Measurements from ENCODE around the gene MAPKAP1.

The MAPKAP1 gene

DNA sequence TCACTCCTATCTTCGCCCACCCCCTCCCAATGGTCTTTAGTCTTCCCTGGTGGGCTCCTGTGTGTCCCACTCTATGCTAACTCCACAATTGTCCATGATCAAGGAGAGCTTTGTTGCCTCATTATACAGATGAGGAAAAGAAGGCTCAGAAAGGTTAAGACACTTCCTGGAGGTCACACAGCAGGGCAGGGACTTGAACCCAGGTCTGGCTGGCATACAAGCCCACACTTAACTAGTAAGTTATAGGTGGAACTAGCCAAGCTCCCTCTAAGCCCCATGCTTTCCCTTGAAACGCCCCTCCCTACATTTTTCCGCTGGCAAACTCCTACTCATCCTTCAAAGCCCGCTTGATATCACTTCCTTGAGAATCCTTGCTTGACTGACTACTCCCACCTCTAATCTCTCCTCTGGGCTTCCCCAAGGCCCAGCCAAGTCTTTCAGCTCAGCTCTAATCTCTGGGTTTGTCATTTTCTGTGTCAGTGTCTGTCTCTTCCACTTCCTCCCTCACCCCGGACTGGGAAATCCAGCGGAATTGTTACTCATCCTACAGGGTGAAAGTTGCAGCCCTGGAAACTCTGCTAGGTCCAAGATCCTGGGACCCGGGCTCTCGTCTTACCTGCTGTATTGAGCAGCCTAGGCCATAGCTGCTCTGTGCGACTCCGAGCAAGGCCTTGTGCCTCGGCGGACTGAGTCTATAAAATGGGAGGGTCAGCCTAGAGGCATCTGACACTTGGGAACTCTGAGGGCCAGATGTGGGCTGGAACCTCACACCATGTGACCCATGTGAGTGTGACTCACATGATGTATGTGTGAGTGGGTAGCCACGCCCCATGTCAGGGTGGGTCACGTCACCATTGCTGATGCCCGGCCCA, 300.8 kb downstream of the MAPKAP1 start:
- no peak for TF ChIP-seq FOXM1 (IDR thresholded peaks at IDR 0.05; ENCODE audit: borderline replicate concordance, low read depth)
- TF ChIP-seq, protein P1, sequence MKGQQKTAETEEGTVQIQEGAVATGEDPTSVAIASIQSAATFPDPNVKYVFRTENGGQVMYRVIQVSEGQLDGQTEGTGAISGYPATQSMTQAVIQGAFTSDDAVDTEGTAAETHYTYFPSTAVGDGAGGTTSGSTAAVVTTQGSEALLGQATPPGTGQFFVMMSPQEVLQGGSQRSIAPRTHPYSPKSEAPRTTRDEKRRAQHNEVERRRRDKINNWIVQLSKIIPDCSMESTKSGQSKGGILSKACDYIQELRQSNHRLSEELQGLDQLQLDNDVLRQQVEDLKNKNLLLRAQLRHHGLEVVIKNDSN (IDR thresholded peaks at IDR 0.05) = peak; percentile 70

DNA sequence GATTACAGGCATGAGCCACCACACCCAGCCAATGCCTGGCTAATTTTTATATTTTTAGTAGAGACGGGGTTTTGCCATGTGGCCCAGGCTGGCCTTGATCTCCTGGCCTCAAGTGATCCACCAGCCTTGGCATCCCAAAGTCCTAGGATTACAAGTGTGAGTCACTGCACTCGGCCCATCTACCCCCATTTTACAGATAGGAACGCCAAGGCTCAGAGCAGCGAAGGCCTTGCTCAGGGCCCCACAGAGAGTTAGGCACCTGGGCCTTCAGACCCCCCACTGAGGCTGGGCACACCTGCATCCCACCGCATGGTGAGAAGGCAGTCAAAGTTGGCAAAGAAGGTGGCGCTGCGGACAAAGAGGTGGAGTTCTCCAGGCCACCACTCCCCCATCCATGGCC, 302.3 kb downstream of the MAPKAP1 start:
- TF ChIP-seq TCF12 (IDR thresholded peaks at IDR 0.05; ENCODE audit: low read depth) = no peak
- TF ChIP-seq TEAD4 (IDR thresholded peaks at IDR 0.05) = no peak
- TF ChIP-seq YY1 (IDR thresholded peaks at IDR 0.05; ENCODE audit: low read depth) = no peak
- TF ChIP-seq, protein P2, sequence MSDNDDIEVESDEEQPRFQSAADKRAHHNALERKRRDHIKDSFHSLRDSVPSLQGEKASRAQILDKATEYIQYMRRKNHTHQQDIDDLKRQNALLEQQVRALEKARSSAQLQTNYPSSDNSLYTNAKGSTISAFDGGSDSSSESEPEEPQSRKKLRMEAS (IDR thresholded peaks at IDR 0.05) = no peak
- no peak for TF ChIP-seq TAF1 (IDR thresholded peaks at IDR 0.05; ENCODE audit: low read depth)
- no peak for TF ChIP-seq RAD21 (IDR thresholded peaks at IDR 0.05; ENCODE audit: low read depth)
- TF ChIP-seq EGR1 (IDR thresholded peaks at IDR 0.05) = no peak
- no peak for TF ChIP-seq NFIC (IDR thresholded peaks at IDR 0.05)
- no peak for TF ChIP-seq ZBTB7A (IDR thresholded peaks at IDR 0.05; ENCODE audit: low read depth)
- TF ChIP-seq, protein P3, sequence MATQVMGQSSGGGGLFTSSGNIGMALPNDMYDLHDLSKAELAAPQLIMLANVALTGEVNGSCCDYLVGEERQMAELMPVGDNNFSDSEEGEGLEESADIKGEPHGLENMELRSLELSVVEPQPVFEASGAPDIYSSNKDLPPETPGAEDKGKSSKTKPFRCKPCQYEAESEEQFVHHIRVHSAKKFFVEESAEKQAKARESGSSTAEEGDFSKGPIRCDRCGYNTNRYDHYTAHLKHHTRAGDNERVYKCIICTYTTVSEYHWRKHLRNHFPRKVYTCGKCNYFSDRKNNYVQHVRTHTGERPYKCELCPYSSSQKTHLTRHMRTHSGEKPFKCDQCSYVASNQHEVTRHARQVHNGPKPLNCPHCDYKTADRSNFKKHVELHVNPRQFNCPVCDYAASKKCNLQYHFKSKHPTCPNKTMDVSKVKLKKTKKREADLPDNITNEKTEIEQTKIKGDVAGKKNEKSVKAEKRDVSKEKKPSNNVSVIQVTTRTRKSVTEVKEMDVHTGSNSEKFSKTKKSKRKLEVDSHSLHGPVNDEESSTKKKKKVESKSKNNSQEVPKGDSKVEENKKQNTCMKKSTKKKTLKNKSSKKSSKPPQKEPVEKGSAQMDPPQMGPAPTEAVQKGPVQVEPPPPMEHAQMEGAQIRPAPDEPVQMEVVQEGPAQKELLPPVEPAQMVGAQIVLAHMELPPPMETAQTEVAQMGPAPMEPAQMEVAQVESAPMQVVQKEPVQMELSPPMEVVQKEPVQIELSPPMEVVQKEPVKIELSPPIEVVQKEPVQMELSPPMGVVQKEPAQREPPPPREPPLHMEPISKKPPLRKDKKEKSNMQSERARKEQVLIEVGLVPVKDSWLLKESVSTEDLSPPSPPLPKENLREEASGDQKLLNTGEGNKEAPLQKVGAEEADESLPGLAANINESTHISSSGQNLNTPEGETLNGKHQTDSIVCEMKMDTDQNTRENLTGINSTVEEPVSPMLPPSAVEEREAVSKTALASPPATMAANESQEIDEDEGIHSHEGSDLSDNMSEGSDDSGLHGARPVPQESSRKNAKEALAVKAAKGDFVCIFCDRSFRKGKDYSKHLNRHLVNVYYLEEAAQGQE (IDR thresholded peaks at IDR 0.05; ENCODE audit: low read depth) = no peak
- TF ChIP-seq CREB1 (IDR thresholded peaks at IDR 0.05; ENCODE audit: low read depth) = no peak
- no peak for TF ChIP-seq EP300 (IDR thresholded peaks at IDR 0.05; ENCODE audit: borderline replicate concordance)
- TF ChIP-seq, protein P1 (IDR thresholded peaks at IDR 0.05) = no peak
- TF ChIP-seq CEBPB (IDR thresholded peaks at IDR 0.05) = no peak
- TF ChIP-seq FOXM1 (IDR thresholded peaks at IDR 0.05; ENCODE audit: borderline replicate concordance, low read depth) = no peak

DNA sequence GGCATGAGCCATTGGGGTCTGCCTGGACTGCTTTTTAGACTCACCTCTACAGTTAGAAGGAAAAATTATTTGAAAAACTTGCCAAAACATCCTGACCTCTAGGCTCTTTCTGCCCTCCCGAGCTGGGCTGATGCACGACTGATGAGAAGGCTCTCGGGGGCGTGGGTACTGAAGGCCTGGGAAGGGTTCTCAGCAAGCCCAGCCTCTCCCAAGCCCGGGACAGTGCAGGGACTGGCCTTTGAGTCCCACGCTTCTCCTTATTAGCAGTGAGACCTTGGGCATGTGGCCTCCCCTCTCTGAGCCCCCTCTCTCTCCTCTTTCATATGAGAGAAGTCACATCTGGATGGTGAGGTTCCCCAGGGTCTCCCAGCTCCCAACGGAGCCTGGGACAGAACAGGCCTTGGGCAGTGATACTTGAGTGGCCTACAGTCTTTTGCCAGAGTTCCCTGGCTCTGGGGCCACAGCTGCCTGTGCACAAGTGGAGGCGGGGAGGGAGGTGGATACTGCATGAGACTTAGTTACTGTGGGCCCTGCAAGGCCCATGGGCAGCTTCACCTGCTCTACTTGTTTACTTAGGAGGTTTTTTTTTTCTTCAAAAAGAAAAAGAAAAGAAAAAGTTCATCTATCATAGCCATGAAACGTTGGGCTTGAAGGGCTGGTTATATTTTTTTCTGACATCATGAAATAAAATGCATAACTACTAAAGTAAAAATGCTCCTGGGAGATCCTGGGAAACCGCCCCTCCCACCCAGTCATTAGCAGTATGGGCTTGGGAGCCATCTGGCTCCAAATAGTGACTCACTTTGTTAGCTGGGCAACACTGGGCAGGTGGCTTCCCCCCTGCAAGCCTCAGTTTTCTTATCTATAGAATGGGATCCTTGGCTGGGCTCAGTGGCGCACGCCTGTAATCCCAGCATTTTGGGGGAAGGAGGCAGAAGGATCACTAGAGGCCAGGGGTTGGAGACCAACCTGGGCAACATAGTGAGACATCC, 306.0 kb downstream of the MAPKAP1 start:
- TF ChIP-seq EP300 (IDR thresholded peaks at IDR 0.05; ENCODE audit: borderline replicate concordance) = no peak
- no peak for TF ChIP-seq TEAD4 (IDR thresholded peaks at IDR 0.05)
- TF ChIP-seq, protein P3 (IDR thresholded peaks at IDR 0.05; ENCODE audit: low read depth) = no peak
- no peak for TF ChIP-seq TCF12 (IDR thresholded peaks at IDR 0.05; ENCODE audit: low read depth)
- TF ChIP-seq, protein P1 (IDR thresholded peaks at IDR 0.05) = no peak
- no peak for TF ChIP-seq RAD21 (IDR thresholded peaks at IDR 0.05; ENCODE audit: low read depth)
- TF ChIP-seq CREB1 (IDR thresholded peaks at IDR 0.05; ENCODE audit: low read depth) = no peak
- TF ChIP-seq TAF1 (IDR thresholded peaks at IDR 0.05; ENCODE audit: low read depth) = no peak
- TF ChIP-seq YY1 (IDR thresholded peaks at IDR 0.05; ENCODE audit: low read depth) = no peak
- no peak for TF ChIP-seq EGR1 (IDR thresholded peaks at IDR 0.05)
- no peak for TF ChIP-seq NFIC (IDR thresholded peaks at IDR 0.05)

DNA sequence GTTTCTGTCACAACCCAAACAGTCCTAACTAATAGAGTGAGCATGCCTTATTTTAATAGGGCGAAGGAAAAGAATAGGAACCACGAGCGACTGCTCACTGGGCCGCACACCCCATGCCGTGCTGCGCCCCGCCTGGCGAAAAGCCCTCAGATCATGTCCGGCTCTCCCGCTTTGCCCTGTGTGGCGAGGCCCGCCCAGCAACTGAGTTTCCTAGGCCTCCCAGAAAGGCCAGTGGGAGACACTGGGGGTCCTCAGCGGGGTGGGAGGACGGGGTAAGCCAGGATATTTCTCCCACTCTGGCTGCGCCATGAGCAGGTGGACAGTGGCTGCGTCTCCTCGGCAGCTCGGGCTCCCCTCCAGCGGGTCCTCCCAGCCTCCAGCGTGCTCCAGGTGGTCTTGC, 307.3 kb downstream of the MAPKAP1 start:
- TF ChIP-seq CREB1 (IDR thresholded peaks at IDR 0.05; ENCODE audit: low read depth) (no peak), YY1 (IDR thresholded peaks at IDR 0.05; ENCODE audit: low read depth) (no peak), NFIC (IDR thresholded peaks at IDR 0.05) (no peak), TEAD4 (IDR thresholded peaks at IDR 0.05) (no peak), EGR1 (IDR thresholded peaks at IDR 0.05) (no peak), RAD21 (IDR thresholded peaks at IDR 0.05; ENCODE audit: low read depth) (no peak), ZBTB7A (IDR thresholded peaks at IDR 0.05; ENCODE audit: low read depth) (no peak), TCF12 (IDR thresholded peaks at IDR 0.05; ENCODE audit: low read depth) (no peak), CEBPB (IDR thresholded peaks at IDR 0.05) (no peak), EP300 (IDR thresholded peaks at IDR 0.05; ENCODE audit: borderline replicate concordance) (no peak), TAF1 (IDR thresholded peaks at IDR 0.05; ENCODE audit: low read depth) (no peak)
- TF ChIP-seq, protein P3 (IDR thresholded peaks at IDR 0.05; ENCODE audit: low read depth) = no peak
- TF ChIP-seq, protein P2 (IDR thresholded peaks at IDR 0.05) = no peak
- TF ChIP-seq, protein P1 (IDR thresholded peaks at IDR 0.05) = no peak
